PC-9 (cell line): ENCODE results near the gene ZFYVE16. TPM values are rescaled to one million over a fixed set of nuclear protein-coding genes. Genes with fewer than 3 reads are reported as not detected.

ENCODE experiments used
- BruUV-seq: library from RNA; stranded (reverse); fragments of 400-500 nt; replicated peaks from 2 replicates; lab custom pipeline; 2021; lab: Mats Ljungman, UMichigan
- CTCF ChIA-PET: fragments of 300-600 bp; sonication (Branson Sonifier 250); formaldehyde crosslinking; loops from one replicate; lab custom pipeline; 2022; ENCODE audit warnings: antibody characterized with exemption; lab: Charles Lee
- POLR2A ChIA-PET: fragments of 300-600 bp; sonication (Branson Sonifier 250); formaldehyde crosslinking; loops from one replicate; lab custom pipeline; 2022; ENCODE audit warnings: antibody characterized with exemption; ENCODE audit not compliant: unreplicated experiment; lab: Charles Lee
- DNase-seq, 2 experiments: peaks; one replicate each; pipeline versions ENCODE4 v3.0.0 to v3.0.0-alpha.2; 2015 to 2022; ENCODE audit warnings: mixed read lengths in 1 of 2
- H2AFZ ChIP-seq: fragments of 200-600 bp; sonication (generic); 2 replicates; pipeline ENCODE4 v1.8.1; 2017; ENCODE audit warnings: antibody characterized with exemption
- H3F3A ChIP-seq: fragments of 200-600 bp; sonication (generic); 2 replicates; pipeline ENCODE4 v1.8.1; 2017; ENCODE audit warnings: antibody characterized with exemption, mild to moderate bottlenecking, low read depth; ENCODE audit not compliant: insufficient read depth
- H3K27ac ChIP-seq: fragments of 200-600 bp; sonication (generic); 2 replicates; pipeline ENCODE4 v1.6.1; 2016; ENCODE audit warnings: mixed run types
- H3K27me3 ChIP-seq: fragments of 200-600 bp; sonication (generic); 2 replicates; pipeline ENCODE4 v1.6.1; 2016; ENCODE audit warnings: low read depth, mixed run types; ENCODE audit not compliant: insufficient read depth
- H3K36me3 ChIP-seq: fragments of 200-600 bp; sonication (generic); 2 replicates; pipeline ENCODE4 v1.6.1; 2016; ENCODE audit warnings: low read depth, mixed run types
- H3K4me1 ChIP-seq: fragments of 200-600 bp; sonication (generic); replicated peaks from 2 replicates; pipeline ENCODE4 v1.6.1; 2016; ENCODE audit warnings: mixed run types; ENCODE audit not compliant: insufficient read depth
- H3K4me2 ChIP-seq: fragments of 200-600 bp; sonication (generic); 2 replicates; pipeline ENCODE4 v1.6.1; 2017; ENCODE audit warnings: mixed run types
- H3K4me3 ChIP-seq: fragments of 200-600 bp; sonication (generic); 2 replicates; pipeline ENCODE4 v1.6.1; 2016; ENCODE audit warnings: mixed run types
- H3K79me2 ChIP-seq: fragments of 200-600 bp; sonication (generic); 2 replicates; pipeline ENCODE4 v1.6.1; 2017; ENCODE audit warnings: low read depth, mixed run types
- H3K9me2 ChIP-seq: fragments of 200-600 bp; sonication (generic); 2 replicates; pipeline ENCODE4 v1.8.1; 2017; ENCODE audit warnings: mild to moderate bottlenecking; ENCODE audit not compliant: insufficient read depth
- H3K9me3 ChIP-seq: fragments of 200-600 bp; sonication (generic); 2 replicates; pipeline ENCODE4 v1.8.1; 2016; ENCODE audit warnings: low read depth; ENCODE audit not compliant: insufficient read depth
- H4K20me1 ChIP-seq: fragments of 200-600 bp; sonication (generic); 2 replicates; pipeline ENCODE4 v1.8.1; 2017; ENCODE audit not compliant: insufficient read depth
- CTCF ChIP-seq: fragments of 200-600 bp; sonication (generic); conservative IDR thresholded peaks from 2 replicates; pipeline ENCODE4 v1.6.1; 2017; ENCODE audit warnings: mixed run types, antibody characterized with exemption, mild to moderate bottlenecking, moderate library complexity
- EZH2 ChIP-seq: fragments of 200-600 bp; sonication (generic); IDR thresholded peaks from 2 replicates; pipeline ENCODE4 v1.8.0; 2017; ENCODE audit warnings: antibody characterized with exemption, low read depth
- intact Hi-C: fragments of 100-400 bp; cut with micrococcal nuclease; formaldehyde crosslinking; loops from one replicate; pipeline ENCODE4 v1.10.0; 2022; ENCODE audit not compliant: unreplicated experiment
- total RNA-seq: library from RNA; stranded (reverse); gene quantifications from 2 replicates; pipeline ENCODE4 v1.2.3, GENCODE V29; 2021

The ZFYVE16 gene
- total RNA-seq, 1 experiment from 2014 or later, result 27.7 TPM

- POLR2A ChIA-PET, result no interaction called here
- BruUV-seq, result no TSS peak
- TF ChIP-seq CTCF (no peak), EZH2 (no peak)
- Histone ChIP-seq H3K36me3 (no peaks in the 10 kb centered on the region), H3K9me3 (no peaks in the 10 kb centered on the region), H3K4me3 (no peak overlapping the region), H3F3A (0 out of 2 replicates have a peak, but pooled peaks cover 4% of the 10 kb centered on the region), H3K27me3 (no peaks in the 10 kb centered on the region), H2AFZ (no peak overlapping the region), H3K9me2 (no peaks in the 10 kb centered on the region; the same call in 1 of the 2 replicates), H3K4me2 (peak overlapping the region; percentile 26; the same call in 1 of the 2 replicates), H4K20me1 (no peaks in the 10 kb centered on the region), H3K27ac (peak overlapping the region; percentile 46; the same call in 1 of the 2 replicates), H3K4me1 (peaks cover 13% of the 10 kb centered on the region; the same call in 1 of the 2 replicates), H3K79me2 (no peaks in the 10 kb centered on the region)
- DNase-seq, result no peak
- intact Hi-C loops, result no loop called here
- CTCF ChIA-PET, result interaction anchor here (0.6 kb wide), 1 partner anchor 18 kb away, joined by 4 read pairs; no protein-coding TSS in a partner anchor
Measured at GRCh38 chr5:80502800-80503199, 94.9 kb downstream of the ZFYVE16 start.

DNA sequence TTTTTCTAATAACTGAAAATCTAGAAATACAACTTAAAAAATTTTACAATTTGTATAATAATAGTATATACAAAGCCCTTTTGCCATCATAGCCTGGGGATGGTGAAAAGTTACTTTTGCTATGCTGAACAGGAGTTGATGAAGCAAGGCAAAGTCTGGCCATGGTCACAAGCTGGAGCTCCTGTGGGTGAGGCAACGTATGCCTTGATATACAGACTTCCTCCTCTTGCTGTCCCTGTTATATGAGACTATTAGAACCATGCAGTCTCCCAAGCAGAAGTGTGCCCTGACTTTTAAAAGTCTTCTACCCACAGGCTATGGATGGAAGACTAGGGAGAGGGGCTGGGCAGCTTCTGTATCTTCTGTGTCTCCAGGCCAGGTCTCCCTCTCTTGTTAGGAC lies 95.8 kb downstream of the ZFYVE16 start:
- intact Hi-C loops, result no loop called here
- CTCF ChIA-PET, result no interaction called here

GRCh38 chr5:80504833-80505232 lies 97.0 kb downstream of the ZFYVE16 start:
- Histone ChIP-seq H3K36me3 (no peaks in the 10 kb centered on the region), H3K9me2 (no peaks in the 10 kb centered on the region; the same call in 1 of the 2 replicates), H3K9me3 (no peaks in the 10 kb centered on the region), H3K27ac (no peak overlapping the region), H3K4me2 (no peak overlapping the region), H3K79me2 (no peaks in the 10 kb centered on the region), H2AFZ (no peak overlapping the region), H4K20me1 (no peaks in the 10 kb centered on the region), H3K27me3 (no peaks in the 10 kb centered on the region), H3K4me3 (no peak overlapping the region), H3F3A (0 out of 2 replicates have a peak, but pooled peaks cover 4% of the 10 kb centered on the region), H3K4me1 (peaks cover 13% of the 10 kb centered on the region; the same call in 1 of the 2 replicates)
- no peak for DNase-seq
- no peak for TF ChIP-seq CTCF
- TF ChIP-seq EZH2, result no peak
- CTCF ChIA-PET, result no interaction called here
- BruUV-seq, result no TSS peak
- intact Hi-C loops, result no loop called here
- POLR2A ChIA-PET, result no interaction called here

More for the DNA sequence above, 95.8 kb downstream of the ZFYVE16 start:
- Histone ChIP-seq H3F3A (0 out of 2 replicates have a peak, but pooled peaks cover 4% of the 10 kb centered on the region), H3K27ac (no peak overlapping the region), H3K27me3 (no peaks in the 10 kb centered on the region), H4K20me1 (no peaks in the 10 kb centered on the region), H3K36me3 (no peaks in the 10 kb centered on the region), H3K4me1 (peaks cover 13% of the 10 kb centered on the region; the same call in 1 of the 2 replicates), H3K79me2 (no peaks in the 10 kb centered on the region), H3K4me2 (no peak overlapping the region), H3K9me3 (no peaks in the 10 kb centered on the region), H3K9me2 (no peaks in the 10 kb centered on the region; the same call in 1 of the 2 replicates), H3K4me3 (no peak overlapping the region), H2AFZ (no peak overlapping the region)
- no peak for DNase-seq
- no TSS peak for BruUV-seq
- TF ChIP-seq CTCF (no peak), EZH2 (no peak)
- POLR2A ChIA-PET, result no interaction called here
